GM13977 (cell line): Measurements from ENCODE around the gene GP2.

Experiments used
- DNase-seq: peaks from one replicate; pipeline ENCODE4 v3.0.0; 2012; ENCODE audit warnings: low spot score
- in situ Hi-C: fragments of 300-500 bp; cut with MboI; formaldehyde crosslinking; loops from one replicate; pipeline ENCODE4 v1.12.0; 2022; ENCODE audit warnings: low sequenced_read_pairs, low pct_unique_long_range_greater_than_20kb, mixed read lengths, inconsistent platforms; ENCODE audit not compliant: unreplicated experiment
- TF ChIP-seq, protein P1 (sequence below): IDR thresholded peaks from 2 replicates; pipeline ENCODE4 v1.5.1; 2012; ENCODE audit warnings: mild to moderate bottlenecking, control low read depth; ENCODE audit not compliant: insufficient read depth; ENCODE audit errors: extremely low read depth, missing control alignments

The GP2 gene

DNA sequence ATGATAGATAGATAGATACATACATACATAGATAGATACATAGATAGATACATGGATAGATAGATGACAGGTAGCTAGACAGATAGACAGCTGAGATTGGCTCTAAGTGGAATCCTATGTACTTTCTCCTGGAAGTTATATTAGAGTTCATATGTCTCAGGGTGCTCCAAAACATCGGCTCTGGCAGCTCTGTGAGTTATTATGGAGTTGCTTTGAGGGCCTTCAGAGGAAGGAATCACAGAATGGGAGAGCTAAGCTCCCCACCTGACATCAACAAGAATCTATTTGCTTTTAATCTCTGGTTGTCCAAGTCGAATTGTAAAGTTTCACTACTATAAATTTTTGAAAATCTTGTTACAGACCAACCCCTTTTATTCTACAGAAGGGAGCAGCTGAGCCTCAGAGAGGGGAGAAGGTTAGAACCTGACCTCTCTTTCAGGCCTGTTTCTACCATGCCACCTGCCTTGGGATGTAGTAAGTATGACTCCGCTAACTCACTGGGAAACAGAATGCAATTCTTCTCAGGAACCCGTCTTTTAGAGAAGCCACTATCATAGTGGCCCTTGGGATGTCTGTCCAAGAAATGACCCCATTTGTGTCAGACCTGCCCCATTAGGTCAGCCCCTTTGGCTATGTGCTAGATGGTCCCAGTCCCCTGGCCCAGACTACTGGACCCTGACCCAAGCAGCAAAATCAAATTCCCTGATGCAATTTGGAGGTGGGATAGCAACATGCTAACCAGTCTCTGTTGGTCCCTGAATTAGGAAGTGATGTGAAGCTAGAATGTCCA, 18.3 kb downstream of the GP2 start:
- no peak for DNase-seq
- in situ Hi-C loops, result loop anchor here (10.0 kb wide), 1 partner anchor 404 kb away; no protein-coding TSS in a partner anchor
- TF ChIP-seq, protein P1, sequence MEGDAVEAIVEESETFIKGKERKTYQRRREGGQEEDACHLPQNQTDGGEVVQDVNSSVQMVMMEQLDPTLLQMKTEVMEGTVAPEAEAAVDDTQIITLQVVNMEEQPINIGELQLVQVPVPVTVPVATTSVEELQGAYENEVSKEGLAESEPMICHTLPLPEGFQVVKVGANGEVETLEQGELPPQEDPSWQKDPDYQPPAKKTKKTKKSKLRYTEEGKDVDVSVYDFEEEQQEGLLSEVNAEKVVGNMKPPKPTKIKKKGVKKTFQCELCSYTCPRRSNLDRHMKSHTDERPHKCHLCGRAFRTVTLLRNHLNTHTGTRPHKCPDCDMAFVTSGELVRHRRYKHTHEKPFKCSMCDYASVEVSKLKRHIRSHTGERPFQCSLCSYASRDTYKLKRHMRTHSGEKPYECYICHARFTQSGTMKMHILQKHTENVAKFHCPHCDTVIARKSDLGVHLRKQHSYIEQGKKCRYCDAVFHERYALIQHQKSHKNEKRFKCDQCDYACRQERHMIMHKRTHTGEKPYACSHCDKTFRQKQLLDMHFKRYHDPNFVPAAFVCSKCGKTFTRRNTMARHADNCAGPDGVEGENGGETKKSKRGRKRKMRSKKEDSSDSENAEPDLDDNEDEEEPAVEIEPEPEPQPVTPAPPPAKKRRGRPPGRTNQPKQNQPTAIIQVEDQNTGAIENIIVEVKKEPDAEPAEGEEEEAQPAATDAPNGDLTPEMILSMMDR, result no peak

DNA sequence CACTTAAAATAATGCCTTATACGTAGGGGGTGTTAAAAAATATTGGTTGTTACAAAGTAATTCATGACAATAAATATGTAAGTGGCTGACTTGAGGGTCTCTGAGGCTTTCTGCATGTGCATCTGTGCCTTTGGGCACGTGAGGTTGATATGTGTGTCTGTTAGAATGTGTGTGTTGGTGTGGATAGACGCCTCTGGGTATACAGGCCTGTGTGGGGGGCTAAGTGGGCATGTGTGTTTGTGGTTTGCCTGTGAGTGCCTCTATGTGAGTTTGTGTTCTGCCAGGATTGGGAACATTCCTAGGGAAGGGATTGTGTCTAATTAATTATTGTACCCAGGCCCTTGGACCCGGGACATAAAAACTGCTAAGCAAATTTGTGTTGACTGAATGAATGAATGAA, 19.0 kb downstream of the GP2 start:
- in situ Hi-C loops, result loop anchor here (10.0 kb wide), 1 partner anchor 403 kb away; no protein-coding TSS in a partner anchor
- DNase-seq, result no peak
- TF ChIP-seq, protein P1, result no peak

DNA sequence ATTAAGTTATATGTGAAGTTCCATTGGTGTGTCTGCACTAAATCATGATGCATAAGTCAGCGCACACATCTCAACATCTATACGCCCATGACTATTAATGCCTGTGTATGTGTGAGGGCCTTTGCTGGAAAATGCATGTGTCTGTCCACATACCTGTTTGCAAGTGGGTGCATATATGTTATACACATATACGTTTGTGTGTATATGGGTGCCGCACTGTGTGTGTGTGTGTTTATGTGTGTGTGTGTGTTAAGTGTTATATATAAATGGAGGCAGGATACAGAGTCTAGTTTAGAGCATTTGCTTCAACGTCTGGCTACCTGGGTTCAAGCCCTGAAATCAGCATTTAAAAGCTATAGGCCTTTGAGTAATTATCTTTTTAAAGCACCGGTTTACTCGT, 19.5 kb downstream of the GP2 start:
- no peak for DNase-seq
- TF ChIP-seq, protein P1, result no peak
- in situ Hi-C loops, result loop anchor here (10.0 kb wide), 1 partner anchor 403 kb away; no protein-coding TSS in a partner anchor

DNA sequence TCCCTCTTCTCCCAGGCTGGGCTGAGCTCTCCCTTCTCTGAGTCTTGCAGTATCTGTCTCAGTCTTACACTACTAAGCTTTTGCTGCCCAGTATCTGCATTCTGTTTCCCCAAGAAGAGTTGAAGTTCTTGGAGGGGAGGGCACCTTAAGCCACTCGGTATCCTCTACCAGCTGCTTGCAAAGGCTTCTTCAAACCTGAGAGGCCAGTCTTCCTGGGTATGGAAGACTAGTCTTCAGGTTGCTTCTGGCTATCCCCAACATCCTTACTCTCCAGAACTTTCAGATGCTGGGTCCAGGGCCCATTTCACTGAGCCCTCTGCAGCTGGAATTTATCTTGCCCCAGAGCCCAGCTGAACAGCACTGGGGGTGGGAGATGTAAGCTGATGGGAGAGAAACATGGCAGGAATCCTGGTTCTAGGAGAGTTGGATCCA, 20.1 kb downstream of the GP2 start:
- TF ChIP-seq, protein P1, result no peak
- DNase-seq, result no peak
- in situ Hi-C loops, result loop anchor here (10.0 kb wide), 1 partner anchor 402 kb away; no protein-coding TSS in a partner anchor

DNA sequence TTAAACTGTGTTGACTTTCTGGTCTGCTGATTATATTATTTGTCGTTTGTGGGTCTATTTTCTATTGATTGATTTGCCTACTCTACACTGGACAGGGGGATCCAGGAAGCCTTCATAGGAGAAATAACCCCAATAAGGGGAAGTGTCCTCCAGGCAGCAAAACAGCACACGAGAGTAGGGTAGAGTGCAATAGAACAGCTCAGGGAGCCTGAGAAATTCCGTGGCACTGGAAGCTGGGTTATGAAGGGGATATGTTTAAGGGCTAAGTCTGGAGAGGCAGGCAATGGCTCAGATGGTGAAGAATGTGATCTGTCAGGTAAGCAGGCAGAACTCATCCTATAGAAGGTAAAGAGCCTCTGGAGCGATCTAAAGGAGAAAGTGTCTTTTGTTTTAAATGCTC, 20.9 kb downstream of the GP2 start:
- TF ChIP-seq, protein P1, result no peak
- in situ Hi-C loops, result loop anchor here (10.0 kb wide), 1 partner anchor 402 kb away; no protein-coding TSS in a partner anchor
- DNase-seq, result no peak

DNA sequence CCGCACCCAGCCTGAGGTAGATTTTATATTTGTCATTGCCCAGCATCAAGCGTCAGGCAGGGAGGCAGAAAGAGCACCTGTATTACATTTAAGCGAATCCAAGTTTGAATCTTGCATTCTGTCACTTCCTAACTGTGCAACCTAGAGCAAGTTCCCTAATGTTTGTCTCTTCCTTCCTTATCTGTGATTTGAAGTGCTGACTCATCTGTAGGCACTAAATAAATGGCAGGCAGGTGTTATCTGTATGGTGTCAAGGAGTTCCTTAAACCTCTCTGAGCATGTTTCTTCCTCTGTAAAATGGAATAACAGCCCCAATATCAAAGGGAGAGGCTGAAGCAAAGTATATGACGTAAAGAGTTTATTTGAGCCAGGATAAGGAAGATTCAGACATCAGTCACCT, 24.3 kb downstream of the GP2 start:
- DNase-seq, result no peak
- in situ Hi-C loops, result loop anchor here (10.0 kb wide), 1 partner anchor 398 kb away; no protein-coding TSS in a partner anchor

More for the DNA sequence above, 24.3 kb downstream of the GP2 start:
- TF ChIP-seq, protein P1, result no peak
